Keratinocyte (primary cell): ENCODE data around the gene SLC28A3. TPM values are rescaled to one million over a fixed set of nuclear protein-coding genes. Genes with fewer than 3 reads are reported as not detected.

Experiments
- DNase-seq: peaks from one replicate; pipeline ENCODE4 v3.0.0-alpha.2; 2011; ENCODE audit warnings: low read depth, missing footprints, low spot score
- FAIRE-seq: peaks from 2 replicates; lab custom pipeline; 2011; peaks lifted over from hg19 to GRCh38; lab: Jason Lieb, UNC
- H2AFZ ChIP-seq: 2 replicates; pipeline ENCODE4 v1.6.0; 2012; ENCODE audit warnings: low read length, control low read depth, inconsistent platforms; ENCODE audit not compliant: control insufficient read depth
- H3K27ac ChIP-seq: 2 replicates; pipeline ENCODE4 v1.5.1; 2011; ENCODE audit warnings: low read length; ENCODE audit not compliant: control insufficient read depth, insufficient read depth
- H3K27me3 ChIP-seq: 3 replicates; pipeline ENCODE4 v1.6.0; 2011; ENCODE audit warnings: low read length; ENCODE audit not compliant: control insufficient read depth, insufficient read depth; ENCODE audit errors: extremely low read depth
- H3K36me3 ChIP-seq, 2 experiments: 2 replicates in 1 of 2; 3 replicates in 1 of 2; pipeline ENCODE4 v1.5.1; 2011; ENCODE audit warnings: low read length in 2 of 2, mild to moderate bottlenecking in 1 of 2; ENCODE audit not compliant: control insufficient read depth in 2 of 2, insufficient read depth in 2 of 2; ENCODE audit errors: extremely low read depth in 1 of 2
- H3K4me1 ChIP-seq: 3 replicates; pipeline ENCODE4 v1.5.1; 2011; ENCODE audit warnings: low read length; ENCODE audit not compliant: control insufficient read depth, insufficient read depth; ENCODE audit errors: extremely low read depth
- H3K4me2 ChIP-seq: 3 replicates; pipeline ENCODE4 v1.6.0; 2011; ENCODE audit warnings: low read depth, low read length; ENCODE audit not compliant: control insufficient read depth, insufficient read depth; ENCODE audit errors: extremely low read depth
- H3K4me3 ChIP-seq, 3 experiments: fragments of 200-600 bp in 1 of 3; sonication (generic) in 1 of 3; 2 replicates in 2 of 3; 3 replicates in 1 of 3; pipeline ENCODE4 v1.5.1; 2011 to 2016; ENCODE audit warnings: low read length in 3 of 3, mild to moderate bottlenecking in 3 of 3, control low read depth in 2 of 3, inconsistent platforms in 1 of 3, low read depth in 1 of 3, mixed read lengths in 1 of 3, mixed run types in 1 of 3, moderate library complexity in 1 of 3; ENCODE audit not compliant: control insufficient read depth in 2 of 3, insufficient read depth in 2 of 3; ENCODE audit errors: extremely low read depth in 1 of 3
- H3K79me2 ChIP-seq: 2 replicates; pipeline ENCODE4 v1.6.0; 2012; ENCODE audit warnings: low read length; ENCODE audit not compliant: control insufficient read depth, insufficient read depth
- H3K9ac ChIP-seq: 3 replicates; pipeline ENCODE4 v1.6.0; 2011; ENCODE audit warnings: low read length; ENCODE audit not compliant: control insufficient read depth, insufficient read depth; ENCODE audit errors: extremely low read depth
- H3K9me1 ChIP-seq: 3 replicates; pipeline ENCODE4 v1.6.0; 2011; ENCODE audit warnings: low read length; ENCODE audit not compliant: control insufficient read depth, insufficient read depth; ENCODE audit errors: extremely low read depth
- H3K9me3 ChIP-seq: 2 replicates; pipeline ENCODE4 v1.5.1; 2012; ENCODE audit warnings: low read depth, low read length; ENCODE audit not compliant: control insufficient read depth
- H4K20me1 ChIP-seq: 3 replicates; pipeline ENCODE4 v1.6.0; 2011; ENCODE audit warnings: low read length; ENCODE audit not compliant: control insufficient read depth, insufficient read depth; ENCODE audit errors: extremely low read depth
- CTCF ChIP-seq, 3 experiments: IDR thresholded peaks in 1 of 3; conservative IDR thresholded peaks in 1 of 3; optimal IDR thresholded peaks in 1 of 3; 2 replicates in 2 of 3; 3 replicates in 1 of 3; pipeline versions ENCODE3 to v1.5.1; 2011; ENCODE audit warnings: low read length in 3 of 3, mild to moderate bottlenecking in 3 of 3, moderate library complexity in 2 of 3, control low read depth in 1 of 3, inconsistent platforms in 1 of 3; ENCODE audit not compliant: insufficient read depth in 2 of 3; ENCODE audit errors: extremely low read depth in 1 of 3
- EZH2 ChIP-seq: IDR thresholded peaks from one replicate; pipeline ENCODE4 v1.6.1; 2012; ENCODE audit warnings: inconsistent platforms, mild to moderate bottlenecking, low read length, moderate library complexity
- dilution Hi-C: fragments of 300-500 bp; cut with MboI; formaldehyde crosslinking; loops from one replicate; pipeline ENCODE4 v1.7.0; 2020; ENCODE audit warnings: low sequenced_read_pairs; ENCODE audit not compliant: extremely low pct_ligation_motif_present
- polyA plus RNA-seq, 5 experiments: library from polyadenylated mRNA; depleted of rRNA in 3 of 5; stranded (reverse) in 3 of 5; stranded (forward) in 1 of 5; unstranded in 1 of 5; fragments of >200 nt; gene quantifications; 1 replicate in 1 of 5; 2 replicates in 3 of 5; 3 replicates in 1 of 5; pipeline versions ENCODE4 v1.2.1 to v1.2.3, GENCODE V29; 2011 to 2012; ENCODE audit warnings: missing spikeins in 2 of 5, low read depth in 1 of 5, low replicate concordance in 1 of 5

SLC28A3 gene
- polyA plus RNA-seq, 1 donor (not counting 4 experiments of a cell fraction or from before 2014, with no cell fraction given), result 2.4 TPM

GRCh38 chr9:84375954-84376353 lies 35.4 kb upstream of the SLC28A3 start:
- Histone ChIP-seq H3K36me3 (no peaks in the 10 kb centered on the region), H3K4me3 (no peak overlapping the region), H3K9me1 (no peaks in the 10 kb centered on the region), H3K27me3 (no peaks in the 10 kb centered on the region), H3K4me1 (no peaks in the 10 kb centered on the region), H3K4me2 (no peak overlapping the region), H3K9ac (no peak overlapping the region), H3K27ac (no peak overlapping the region), H3K9me3 (no peaks in the 10 kb centered on the region), H2AFZ (no peak overlapping the region), H4K20me1 (no peaks in the 10 kb centered on the region), H3K79me2 (no peaks in the 10 kb centered on the region)
- TF ChIP-seq EZH2 (no peak), CTCF (optimal IDR thresholded peaks at IDR 0.05 in 1 of 3, IDR thresholded peaks at IDR 0.05 in 1 of 3, conservative IDR thresholded peaks at IDR 0.05 in 1 of 3; ENCODE audit: extremely low read depth in 1 of 3, insufficient read depth in 2 of 3, low read length in 3 of 3) (no peak)
- dilution Hi-C loops, result no loop called here
- FAIRE-seq, result no peak
- no peak for DNase-seq

- no peaks in the 10 kb centered on the region for H4K20me1 ChIP-seq
These were observed 34.0 kb upstream of the SLC28A3 start for GRCh38 chr9:84374516-84374915.

More at GRCh38 chr9:84374516-84374915, 34.0 kb upstream of the SLC28A3 start:
- no peak overlapping the region for H3K27ac ChIP-seq
- FAIRE-seq (no peak), DNase-seq (no peak)
- TF ChIP-seq CTCF (optimal IDR thresholded peaks at IDR 0.05 in 1 of 3, IDR thresholded peaks at IDR 0.05 in 1 of 3, conservative IDR thresholded peaks at IDR 0.05 in 1 of 3; ENCODE audit: extremely low read depth in 1 of 3, insufficient read depth in 2 of 3, low read length in 3 of 3) (no peak), EZH2 (no peak)
- no peaks in the 10 kb centered on the region for H3K4me1 ChIP-seq
- no peaks in the 10 kb centered on the region for H3K9me3 ChIP-seq
- H2AFZ ChIP-seq, result no peak overlapping the region
- no peaks in the 10 kb centered on the region for H3K79me2 ChIP-seq
- no peaks in the 10 kb centered on the region for H3K36me3 ChIP-seq
- no peaks in the 10 kb centered on the region for H3K9me1 ChIP-seq
- H3K9ac ChIP-seq, result no peak overlapping the region
- H3K4me3 ChIP-seq, result no peak overlapping the region
- dilution Hi-C loops, result no loop called here
- no peak overlapping the region for H3K4me2 ChIP-seq
- H3K27me3 ChIP-seq, result no peaks in the 10 kb centered on the region
